ENCODE results near the gene CDH13.

Gene CDH13

DNA sequence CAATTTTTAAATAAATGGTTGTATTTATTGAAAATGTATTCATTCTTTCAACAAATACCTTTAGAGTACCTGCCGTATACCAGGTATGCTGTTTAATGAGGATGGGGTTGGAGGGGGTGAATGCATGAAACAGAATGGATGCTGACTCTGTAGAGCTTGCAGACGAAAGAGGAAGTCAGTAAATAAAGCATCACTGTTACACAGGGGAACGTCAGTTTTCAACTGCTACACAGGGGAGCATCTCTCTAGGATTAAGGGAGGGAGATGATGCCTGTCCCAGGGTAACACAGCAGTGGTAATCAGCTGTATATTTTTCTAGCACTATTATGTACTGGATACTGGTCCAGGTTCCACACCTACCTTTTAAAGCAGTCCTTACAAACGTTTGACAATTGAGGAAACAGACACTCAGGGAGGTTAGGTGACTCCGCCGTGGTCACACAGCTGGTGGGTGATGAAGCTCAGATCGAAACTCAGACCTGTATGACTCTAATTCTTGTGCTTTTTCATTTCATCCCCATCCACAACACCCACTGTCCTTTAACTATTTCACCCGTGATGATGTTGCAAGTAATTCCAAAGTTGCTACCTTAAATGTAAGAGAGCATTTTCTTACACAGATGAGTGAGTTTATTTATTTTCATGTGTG lies 728.9 kb downstream of the CDH13 start:
- no peak for DNase-seq (ENCODE audit: low read depth in 2 of 2)

DNA sequence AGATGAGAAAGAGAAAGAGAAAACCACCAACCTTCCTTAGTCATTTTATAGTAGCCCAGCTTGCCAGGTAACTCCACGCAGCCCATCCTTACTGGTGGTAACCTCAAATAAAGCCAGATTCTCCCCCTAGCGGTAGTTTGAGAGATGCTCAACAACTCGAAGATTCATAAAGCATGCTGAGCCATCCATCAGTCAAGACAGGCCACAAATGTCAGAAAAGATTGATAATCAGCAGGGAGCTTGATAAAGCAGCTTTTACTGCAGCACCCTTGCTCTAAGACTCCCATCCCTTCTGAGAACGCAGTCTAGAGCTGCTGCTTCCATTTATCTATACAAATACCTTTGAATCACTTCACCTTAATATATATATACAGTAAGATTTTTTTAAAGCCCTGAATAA lies 729.5 kb downstream of the CDH13 start:
- no peak for DNase-seq (ENCODE audit: low read depth in 2 of 2)

DNA sequence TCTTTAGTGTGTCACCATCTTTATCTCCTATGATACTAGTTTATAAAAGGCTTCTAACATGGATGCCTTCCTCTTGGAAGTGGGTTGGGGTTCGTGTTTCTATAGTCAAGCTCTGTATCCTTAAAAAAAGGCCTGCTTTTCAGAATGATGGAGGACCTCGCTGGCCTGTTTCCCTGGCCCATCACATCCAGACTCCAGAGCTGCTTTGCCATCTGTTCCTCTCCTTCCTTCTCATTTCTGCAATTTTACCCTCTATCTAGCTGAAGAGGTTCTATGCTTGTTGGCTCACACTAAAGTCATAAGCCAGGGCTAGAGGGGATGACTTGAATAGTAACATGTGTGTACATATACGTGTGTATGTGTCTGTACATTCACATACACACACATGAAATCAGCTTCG lies 730.2 kb downstream of the CDH13 start:
- no peak for DNase-seq (ENCODE audit: low read depth in 2 of 2)

DNA sequence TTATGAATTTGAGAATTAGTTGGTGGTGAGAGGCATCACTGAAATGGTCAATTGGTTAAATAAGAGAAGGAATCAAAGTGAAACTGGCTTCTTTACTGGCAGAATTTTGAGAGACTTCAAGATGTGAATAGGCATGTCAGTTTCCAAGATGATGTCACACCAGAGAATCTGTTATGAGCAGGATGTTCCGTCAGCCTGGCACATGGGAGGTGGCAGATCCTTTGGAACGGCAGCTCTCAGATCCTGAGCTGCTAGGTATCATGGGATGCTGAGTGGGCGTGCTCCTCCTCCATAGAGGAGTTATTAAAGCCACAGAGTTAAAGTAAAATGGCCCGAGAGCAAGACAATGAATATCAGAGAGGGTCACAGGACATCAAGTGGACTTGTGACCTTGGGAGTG lies 736.8 kb downstream of the CDH13 start:
- DNase-seq (ENCODE audit: low read depth in 2 of 2) = no peak

DNA sequence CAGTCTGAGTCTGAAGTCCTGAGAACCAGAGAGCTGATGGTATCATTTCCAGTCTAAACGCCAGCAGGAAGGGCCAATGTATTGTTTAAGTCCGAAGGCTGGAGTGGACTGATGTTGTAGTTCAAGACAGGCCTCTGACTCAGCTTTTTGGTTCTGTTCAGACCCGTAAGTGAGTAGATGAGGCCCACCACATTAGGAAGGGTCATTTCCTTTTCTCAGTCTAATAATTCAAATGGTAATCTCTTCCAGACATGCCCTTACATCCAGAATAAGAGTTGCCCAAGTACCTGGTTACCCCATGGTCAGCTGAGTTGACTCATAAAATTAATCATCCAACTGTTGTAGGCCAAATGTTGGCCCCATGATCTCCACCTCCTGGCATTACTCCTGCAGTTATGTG lies 738.4 kb downstream of the CDH13 start:
- DNase-seq (ENCODE audit: low read depth in 2 of 2) = no peak

DNA sequence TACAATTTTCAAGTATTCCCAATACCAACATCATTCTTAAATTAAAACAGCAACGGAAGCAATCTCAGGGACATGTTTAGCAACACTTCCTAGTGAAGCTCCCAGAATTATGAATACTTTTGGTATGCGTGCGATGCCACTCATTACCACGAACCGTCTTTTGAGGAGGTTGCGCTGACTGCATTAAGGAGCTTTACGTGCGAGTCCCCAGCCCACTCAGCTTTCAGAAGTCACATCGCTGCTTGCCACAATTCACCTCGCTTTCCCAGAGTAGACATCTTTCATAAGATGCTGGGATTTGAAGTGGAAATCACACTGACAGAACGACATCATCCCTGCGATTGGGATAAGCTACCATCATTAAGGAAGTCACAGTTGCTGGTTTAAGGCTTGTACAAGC lies 739.5 kb downstream of the CDH13 start:
- no peak for DNase-seq (ENCODE audit: low read depth in 2 of 2)

DNA sequence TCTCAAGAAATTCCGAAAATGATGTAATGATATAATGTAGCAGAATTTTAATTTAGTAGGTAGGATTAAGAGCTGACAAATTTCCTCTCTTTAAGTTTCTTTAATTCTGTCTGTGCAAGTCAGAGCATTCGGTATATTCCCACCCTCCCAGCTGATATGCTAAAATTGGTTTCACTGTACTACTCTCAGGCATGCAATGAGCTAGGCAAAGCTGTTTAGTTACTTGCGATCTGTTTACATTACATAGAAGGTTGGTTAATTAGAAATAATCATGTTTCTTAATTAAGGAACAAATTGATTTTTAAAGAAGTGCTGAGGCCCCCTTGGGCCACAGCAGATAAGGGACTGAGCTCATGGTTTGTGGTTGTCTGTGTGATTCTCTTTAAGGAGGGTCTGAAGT lies 748.2 kb downstream of the CDH13 start:
- no peak for DNase-seq (ENCODE audit: low read depth in 2 of 2)

DNA sequence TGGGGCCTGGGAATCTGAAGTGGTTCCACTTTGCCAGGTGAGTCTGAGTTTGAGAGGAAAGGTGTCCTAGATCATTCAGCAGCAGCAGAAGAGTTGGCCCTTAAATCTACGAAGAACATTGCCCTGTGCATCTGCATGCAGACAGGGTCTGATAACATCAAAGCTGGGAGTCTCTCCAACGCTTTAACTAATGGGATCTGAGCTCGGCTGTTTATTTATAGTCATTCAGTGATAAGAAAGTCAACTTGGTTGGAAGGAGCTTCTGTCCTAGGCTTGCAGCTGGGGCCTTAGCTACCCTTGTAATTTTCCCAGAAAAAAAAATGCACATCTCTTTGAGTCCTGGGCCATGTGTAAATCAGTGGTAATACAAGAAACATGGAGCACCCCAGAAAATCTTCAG lies 763.0 kb downstream of the CDH13 start:
- DNase-seq (ENCODE audit: low read depth in 2 of 2) = no peak

DNA sequence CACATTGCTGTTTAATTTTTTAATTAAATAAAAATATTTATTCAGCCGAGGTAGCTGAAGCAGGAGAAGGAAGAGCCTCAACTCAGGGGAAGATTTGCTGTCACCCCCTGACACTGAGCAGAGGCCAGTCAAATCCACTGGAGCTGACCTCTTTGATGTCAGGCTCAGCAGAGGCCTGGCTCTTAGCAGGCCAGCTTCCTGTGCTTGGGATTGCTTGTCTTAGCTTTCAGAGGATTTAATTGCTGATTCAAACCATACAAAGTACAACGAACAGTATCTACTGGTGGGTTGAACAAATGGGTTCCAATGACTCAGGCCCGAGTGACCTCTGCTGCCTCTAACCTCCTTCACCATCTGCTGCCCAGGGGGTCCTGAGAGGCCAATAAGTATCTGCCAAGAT lies 764.0 kb downstream of the CDH13 start:
- no peak for DNase-seq (ENCODE audit: low read depth in 2 of 2)

DNA sequence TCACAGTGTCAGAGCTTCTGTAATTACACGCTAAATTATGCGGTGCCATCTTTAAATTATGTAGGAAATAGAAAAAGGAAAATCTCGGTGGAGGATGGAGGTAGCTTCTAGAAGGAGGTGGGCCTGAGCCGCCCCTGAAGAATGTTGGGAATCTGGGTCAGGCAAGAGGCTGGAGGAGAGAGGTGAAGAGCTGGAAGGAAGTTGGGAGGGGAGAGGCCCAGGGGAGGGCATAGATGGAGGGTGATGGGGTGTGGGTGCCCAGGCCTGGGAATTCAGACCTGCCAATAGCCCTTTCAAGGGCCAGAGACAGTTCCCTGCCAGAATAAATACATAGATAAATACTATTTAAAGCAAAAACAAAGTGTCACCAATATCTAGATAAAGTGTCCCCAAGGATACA lies 766.0 kb downstream of the CDH13 start:
- no peak for DNase-seq (ENCODE audit: low read depth in 2 of 2)

DNA sequence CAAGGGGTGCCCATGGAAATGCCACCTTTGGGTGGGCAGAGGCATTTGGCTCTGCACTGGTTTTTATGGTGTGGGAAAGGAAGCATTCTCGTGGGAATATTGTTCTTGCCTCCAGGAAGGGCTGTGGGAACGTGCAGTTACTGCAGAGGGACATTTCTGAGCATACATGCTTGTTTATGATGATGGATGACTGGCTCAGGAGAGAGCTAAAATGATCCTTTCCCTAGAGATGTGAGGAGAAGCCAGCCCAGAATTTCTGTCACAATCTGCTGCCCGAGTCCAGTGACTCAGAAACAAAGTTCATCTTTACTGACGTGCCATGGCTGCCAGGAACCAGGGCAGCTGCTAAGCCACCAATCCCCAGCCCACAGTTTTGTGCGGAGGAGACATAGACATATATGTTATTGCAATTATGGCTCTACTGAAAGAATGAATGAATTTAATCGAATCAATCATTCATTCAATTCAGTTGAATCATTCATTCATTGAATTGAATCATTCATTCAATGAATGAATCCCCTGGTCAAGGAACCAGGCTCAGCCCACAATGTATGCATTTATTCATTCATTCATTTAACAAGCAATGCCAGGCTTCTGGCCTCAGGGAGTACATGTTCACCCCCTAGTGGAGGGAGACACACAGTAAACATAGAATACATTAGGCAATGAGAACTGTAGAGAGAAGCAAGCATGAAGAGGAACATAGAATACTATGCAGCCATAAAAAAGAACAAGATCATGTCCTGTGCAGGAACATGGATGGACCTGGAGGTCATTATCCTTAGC lies 766.6 kb downstream of the CDH13 start:
- no peak for DNase-seq (ENCODE audit: low read depth in 2 of 2)

DNA sequence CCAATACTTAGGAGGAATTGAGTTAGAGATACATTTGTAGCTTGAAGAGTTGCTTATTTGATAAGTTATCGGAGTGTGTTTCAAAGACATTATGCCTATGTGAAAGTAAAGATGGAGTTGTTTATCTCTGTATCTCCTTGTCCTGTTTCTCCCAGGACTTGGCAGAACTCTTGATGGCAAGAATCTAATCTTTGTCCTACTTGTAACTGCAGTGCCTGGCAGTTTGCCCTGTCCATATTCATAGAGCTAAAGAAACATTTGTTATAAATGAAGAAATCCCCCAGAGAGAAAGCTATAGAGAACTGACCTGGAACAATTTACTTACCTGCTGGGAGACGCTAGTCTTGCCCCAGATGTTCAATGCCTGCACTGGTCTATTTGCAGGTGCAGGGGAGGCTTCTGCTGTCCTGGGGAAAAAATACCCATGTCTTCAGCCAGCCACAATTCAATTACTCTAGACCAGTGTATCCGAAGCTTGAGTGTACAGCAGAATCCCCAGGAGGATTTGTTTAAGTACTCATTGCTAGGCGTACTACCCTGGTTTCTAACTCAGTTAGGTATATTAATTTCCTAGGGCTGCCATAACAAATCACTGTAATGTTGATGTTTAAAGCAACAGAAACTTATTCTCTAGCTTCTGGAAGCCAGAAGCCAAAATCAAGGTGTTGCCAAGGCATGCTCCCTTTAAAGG lies 771.0 kb downstream of the CDH13 start:
- DNase-seq (ENCODE audit: low read depth in 2 of 2) = no peak

DNA sequence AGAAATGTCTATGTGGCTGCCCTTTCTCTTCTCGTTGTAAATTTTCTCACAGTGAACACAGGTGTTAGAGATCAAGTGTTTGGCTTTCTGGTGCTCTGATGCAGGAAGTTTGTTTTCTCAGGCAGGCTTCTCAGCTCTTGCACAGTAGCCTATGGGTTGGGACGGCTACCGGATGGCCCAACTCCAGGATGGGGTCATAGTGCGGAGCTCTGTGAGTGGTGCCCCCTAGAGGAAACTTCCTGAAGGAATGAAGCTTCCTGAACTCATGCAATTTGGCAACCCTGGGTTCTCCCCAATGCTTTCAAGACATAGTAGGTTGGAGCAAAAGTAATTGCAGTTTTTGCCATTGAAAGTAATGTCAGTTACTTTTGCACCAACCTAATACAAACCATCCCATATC lies 773.5 kb downstream of the CDH13 start:
- no peak for DNase-seq (ENCODE audit: low read depth in 2 of 2)

DNA sequence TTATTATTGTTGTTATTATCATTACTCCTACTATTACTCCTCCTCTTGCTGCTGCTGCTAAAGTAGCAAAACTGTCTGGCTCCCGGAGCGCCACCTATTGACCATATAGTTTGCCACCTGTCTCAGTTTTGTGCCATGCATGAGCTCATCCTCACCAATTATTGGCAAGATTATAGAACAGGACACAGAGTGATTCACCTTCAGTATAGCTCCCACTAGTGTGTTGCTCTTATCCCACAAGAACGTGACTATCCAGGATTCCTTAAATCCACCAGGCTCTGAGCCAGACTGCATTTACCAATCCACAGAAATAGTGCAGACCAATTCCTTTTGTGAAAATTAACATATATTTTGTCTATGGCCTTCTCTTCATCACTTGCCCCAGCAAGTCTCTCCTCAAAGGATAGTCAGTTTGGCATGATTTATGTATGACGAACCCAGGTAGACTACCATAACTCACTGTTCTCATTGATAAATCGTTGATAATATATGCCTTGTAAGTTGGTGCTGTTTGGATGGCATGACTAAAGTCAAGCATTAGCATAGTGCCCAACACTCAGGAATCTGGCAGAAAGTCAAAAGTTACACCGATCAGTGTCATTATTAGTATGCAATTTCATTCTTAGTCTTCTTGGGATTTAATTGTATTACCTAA lies 775.5 kb downstream of the CDH13 start:
- DNase-seq (ENCODE audit: low read depth in 2 of 2) = no peak

DNA sequence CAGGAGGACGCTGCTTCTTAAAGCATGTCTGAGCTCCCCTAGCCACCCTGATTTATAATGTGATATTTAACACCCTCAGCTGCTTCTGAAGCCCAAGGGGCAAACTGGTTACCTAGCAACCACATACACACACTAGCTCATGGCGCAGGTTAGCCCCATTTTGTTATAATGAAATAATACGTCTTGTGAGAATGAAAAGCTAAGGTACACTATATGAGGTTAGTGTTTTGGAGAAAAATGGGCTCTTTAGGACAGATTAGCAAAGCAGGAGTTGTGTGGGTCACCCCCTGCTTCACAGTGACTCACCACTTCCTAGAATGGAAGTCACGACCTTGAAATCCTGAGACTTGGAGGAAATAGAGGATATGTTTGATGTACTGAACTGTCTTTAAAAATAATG lies 776.2 kb downstream of the CDH13 start:
- DNase-seq (ENCODE audit: low read depth in 2 of 2) = no peak

DNA sequence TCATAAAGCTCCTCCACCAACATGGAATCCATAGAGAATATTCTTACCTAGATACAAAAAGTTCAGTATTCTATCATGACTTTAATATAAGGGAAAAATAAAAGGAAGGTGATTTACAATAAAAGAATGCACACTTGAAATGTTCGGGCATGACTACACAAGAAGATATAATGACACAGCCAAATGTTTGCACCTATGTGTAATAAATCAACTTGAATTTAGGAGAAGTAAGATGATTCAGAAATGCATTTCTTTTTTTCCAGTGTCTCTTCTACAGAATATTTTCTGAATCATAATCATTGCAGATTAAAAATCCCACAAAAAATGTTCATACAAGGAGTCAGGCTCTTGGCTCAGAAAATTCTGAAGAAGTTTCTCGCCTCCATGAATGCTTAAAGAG lies 777.0 kb downstream of the CDH13 start:
- DNase-seq (ENCODE audit: low read depth in 2 of 2) = no peak

DNA sequence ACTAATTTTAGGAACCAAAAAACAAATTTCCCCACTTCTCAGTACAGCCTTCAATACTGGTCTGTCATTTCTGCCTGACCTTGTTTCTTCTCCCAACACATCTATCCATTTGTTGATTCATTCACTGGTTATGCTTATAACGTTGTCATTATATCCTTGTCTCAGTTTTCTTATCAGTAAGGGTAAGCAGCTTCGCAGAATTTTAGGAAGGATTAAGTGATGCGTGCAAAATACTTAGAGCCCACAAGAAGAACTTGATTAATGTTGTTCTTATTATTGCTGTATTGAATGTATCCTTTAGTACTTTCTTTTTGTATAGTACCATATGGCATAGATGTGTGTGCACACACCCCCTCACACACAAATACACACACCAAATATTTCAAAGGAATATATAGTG lies 777.5 kb downstream of the CDH13 start:
- DNase-seq (ENCODE audit: low read depth in 2 of 2) = no peak

DNA sequence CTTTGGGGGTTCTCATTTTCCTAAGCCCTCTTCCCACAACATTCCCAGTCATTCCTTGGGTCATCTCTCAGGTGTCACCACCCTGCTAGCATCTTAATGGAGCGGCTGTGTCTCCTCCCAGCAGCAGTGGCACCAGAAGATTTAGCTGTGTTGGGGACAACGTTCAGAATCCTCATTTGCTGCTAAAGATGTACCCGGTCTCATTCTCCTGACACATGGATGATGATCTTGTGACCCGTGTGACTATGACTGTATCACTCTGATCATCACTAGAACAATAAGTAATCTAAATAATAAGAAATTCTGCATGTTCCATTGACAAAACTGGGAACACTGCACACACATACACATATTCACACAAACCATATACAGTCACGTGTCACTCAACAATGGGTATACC lies 781.2 kb downstream of the CDH13 start:
- no peak for DNase-seq (ENCODE audit: low read depth in 2 of 2)

DNA sequence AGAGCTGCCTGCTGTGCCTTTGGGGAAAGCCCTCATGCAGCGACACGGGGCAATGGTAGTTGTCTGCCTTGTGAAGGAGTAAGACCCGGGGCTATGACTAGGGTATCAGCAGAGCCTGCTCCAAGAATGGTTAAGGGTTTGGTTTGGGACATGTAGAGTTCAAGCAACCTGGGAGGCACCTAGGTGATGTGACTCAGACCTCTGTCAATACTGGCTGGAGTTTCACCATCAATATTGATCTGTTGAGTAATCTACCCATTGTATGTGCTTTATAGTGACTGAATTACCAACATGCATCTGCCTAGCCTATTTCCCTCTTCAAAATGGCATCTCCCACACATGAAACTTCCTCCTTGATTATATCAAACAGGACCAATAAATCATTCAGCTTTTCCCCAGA lies 782.6 kb downstream of the CDH13 start:
- DNase-seq (ENCODE audit: low read depth in 2 of 2) = no peak

DNA sequence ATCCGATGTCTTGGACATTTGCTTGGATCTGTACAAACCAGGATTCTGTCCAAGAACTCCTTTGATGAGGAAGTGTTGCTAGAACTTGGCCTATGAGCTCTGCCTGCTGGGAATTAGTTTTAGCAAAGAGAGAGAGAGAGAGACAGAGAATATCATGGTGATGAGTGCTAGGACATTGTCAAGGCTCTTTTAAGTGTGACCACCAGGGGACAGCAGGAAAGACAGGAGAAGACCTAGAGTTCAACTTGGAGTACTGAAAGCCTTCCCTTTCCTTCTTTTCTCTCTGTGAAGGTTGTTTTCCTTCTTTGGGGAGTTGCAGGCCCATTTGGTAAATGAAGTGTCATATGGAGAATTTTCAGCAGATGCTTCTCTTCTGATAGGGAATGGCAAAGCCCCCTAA lies 791.8 kb downstream of the CDH13 start:
- DNase-seq (ENCODE audit: low read depth in 2 of 2) = no peak

DNA sequence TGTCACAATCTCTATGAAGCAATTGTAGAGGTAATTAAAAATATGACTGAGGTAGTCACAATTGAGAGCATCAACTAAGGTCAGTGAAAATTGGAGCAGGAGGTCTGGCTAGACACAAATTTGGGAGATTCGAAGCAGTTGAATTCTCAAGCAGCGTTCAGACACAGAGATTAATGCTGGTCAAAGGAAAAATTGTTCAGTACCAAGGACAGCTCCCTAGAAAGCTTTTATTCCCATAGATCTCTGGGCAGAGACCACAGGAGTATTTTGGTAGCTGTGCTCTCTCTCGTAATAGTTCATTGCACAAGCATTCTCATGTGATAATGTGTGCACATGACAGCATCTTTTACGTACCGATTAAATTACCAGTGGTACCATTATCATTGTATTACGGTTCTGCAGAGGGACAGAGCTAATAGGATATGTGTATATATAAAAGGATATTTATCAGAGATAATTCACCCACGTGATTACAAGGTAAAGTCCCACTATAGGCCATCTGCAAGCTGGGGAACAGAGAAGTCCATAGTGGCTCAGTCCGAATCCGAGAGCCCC lies 793.5 kb downstream of the CDH13 start:
- no peak for DNase-seq (ENCODE audit: low read depth in 2 of 2)

DNA sequence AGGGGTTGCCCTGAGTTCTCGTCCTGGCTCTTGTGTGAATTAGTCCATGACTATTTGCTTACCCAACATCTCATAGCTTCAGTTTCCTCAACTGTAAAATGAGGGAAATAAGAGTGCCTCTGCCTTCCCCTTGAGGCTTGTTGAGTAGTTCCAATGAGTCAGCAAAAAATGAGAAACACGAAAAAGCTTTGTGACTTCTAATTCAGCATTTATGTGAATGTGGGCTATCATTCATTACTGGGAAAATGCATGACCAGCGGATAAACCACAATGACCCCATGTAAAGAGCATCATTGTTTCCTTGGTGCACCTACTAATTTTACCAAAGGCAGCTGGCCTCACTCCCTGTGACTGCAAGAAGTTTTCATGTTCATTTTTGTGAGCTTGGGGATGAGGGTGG lies 806.4 kb downstream of the CDH13 start:
- DNase-seq (ENCODE audit: low read depth in 2 of 2) = no peak

Measured in activated CD8-positive, alpha-beta memory T cell treated with anti-CD3 and anti-CD28 coated beads for 4 hours (primary cell).